Measurements from ENCODE around the gene IMMP2L. TPM values are rescaled to one million over a fixed set of nuclear protein-coding genes. Genes with fewer than 3 reads are reported as not detected.

IMMP2L gene
- total and polyA plus RNA-seq, 2 donors (not counting 3 experiments of a cell fraction or from before 2014, with no cell fraction given), result 9.9 to 11.8 TPM

DNA sequence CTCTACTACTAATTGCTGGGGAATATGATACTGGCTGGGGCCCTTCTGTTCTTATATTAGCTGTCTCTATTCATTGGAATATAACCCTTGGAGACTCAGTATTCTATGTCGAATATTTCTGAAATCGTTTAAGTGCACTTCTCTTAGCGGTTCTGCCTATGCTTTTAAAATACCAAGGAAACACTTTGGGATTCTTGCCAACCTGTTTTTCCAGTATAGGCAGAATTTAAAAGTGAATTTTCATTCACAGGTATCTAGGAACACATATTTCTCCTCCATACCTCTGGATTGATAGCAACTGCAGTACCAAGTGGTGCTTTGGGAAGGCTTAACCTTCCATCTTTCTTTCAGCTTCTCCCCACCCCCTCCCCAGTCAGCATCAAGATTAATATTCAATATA, 841.7 kb downstream of the IMMP2L start:
- Histone ChIP-seq H3K4me1 (ENCODE audit: control insufficient read depth, extremely low read depth, insufficient read depth, low read length) (no peaks in the 10 kb centered on the region), H3K27ac (ENCODE audit: insufficient read depth, low read depth, low read length) (no peak overlapping the region), H3K4me2 (ENCODE audit: insufficient read depth, low read length) (no peak overlapping the region), H3K4me3 (replicated peaks in 1 of 3; ENCODE audit: insufficient read depth in 1 of 3, low read depth in 1 of 3, low read length in 3 of 3) (no peak overlapping the region), H3K27me3 (ENCODE audit: control insufficient read depth in 2 of 2, insufficient read depth in 2 of 2, low read length in 2 of 2) (no peaks in the 10 kb centered on the region), H4K20me1 (replicated peaks; ENCODE audit: control insufficient read depth, extremely low read depth, insufficient read depth, low read length) (no peaks in the 10 kb centered on the region), H3K79me2 (ENCODE audit: control insufficient read depth, insufficient read depth, low read length) (no peaks in the 10 kb centered on the region), H3K36me3 (ENCODE audit: control insufficient read depth in 2 of 2, extremely low read depth in 1 of 2, insufficient read depth in 2 of 2, low read length in 2 of 2) (no peaks in the 10 kb centered on the region), H3K9ac (replicated peaks; ENCODE audit: extremely low read depth, insufficient read depth, low read length) (no peak overlapping the region), H3K9me1 (replicated peaks; ENCODE audit: control insufficient read depth, extremely low read depth, insufficient read depth, low read length) (peaks cover 2% of the 10 kb centered on the region), H3K9me3 (replicated peaks; ENCODE audit: control insufficient read depth, insufficient read depth, low read length) (no peaks in the 10 kb centered on the region), H2AFZ (ENCODE audit: low read depth, low read length) (no peak overlapping the region)
- TF ChIP-seq POLR2A (IDR thresholded peaks at IDR 0.05; ENCODE audit: low read depth, low read length), result no peak
- TF ChIP-seq JUN (IDR thresholded peaks at IDR 0.05; ENCODE audit: borderline replicate concordance, insufficient read depth, insufficient read length, low read depth), result no peak
- TF ChIP-seq EZH2 (IDR thresholded peaks at IDR 0.05; ENCODE audit: borderline replicate concordance, low read depth, low read length, severe bottlenecking), result no peak
- no peak for TF ChIP-seq GATA2 (IDR thresholded peaks at IDR 0.05; ENCODE audit: insufficient read depth, insufficient read length, low read depth, low read length)
- TF ChIP-seq, protein P1, sequence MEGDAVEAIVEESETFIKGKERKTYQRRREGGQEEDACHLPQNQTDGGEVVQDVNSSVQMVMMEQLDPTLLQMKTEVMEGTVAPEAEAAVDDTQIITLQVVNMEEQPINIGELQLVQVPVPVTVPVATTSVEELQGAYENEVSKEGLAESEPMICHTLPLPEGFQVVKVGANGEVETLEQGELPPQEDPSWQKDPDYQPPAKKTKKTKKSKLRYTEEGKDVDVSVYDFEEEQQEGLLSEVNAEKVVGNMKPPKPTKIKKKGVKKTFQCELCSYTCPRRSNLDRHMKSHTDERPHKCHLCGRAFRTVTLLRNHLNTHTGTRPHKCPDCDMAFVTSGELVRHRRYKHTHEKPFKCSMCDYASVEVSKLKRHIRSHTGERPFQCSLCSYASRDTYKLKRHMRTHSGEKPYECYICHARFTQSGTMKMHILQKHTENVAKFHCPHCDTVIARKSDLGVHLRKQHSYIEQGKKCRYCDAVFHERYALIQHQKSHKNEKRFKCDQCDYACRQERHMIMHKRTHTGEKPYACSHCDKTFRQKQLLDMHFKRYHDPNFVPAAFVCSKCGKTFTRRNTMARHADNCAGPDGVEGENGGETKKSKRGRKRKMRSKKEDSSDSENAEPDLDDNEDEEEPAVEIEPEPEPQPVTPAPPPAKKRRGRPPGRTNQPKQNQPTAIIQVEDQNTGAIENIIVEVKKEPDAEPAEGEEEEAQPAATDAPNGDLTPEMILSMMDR (IDR thresholded peaks at IDR 0.05; ENCODE audit: extremely low read depth in 1 of 2, insufficient read depth in 1 of 2, low read depth in 1 of 2, low read length in 2 of 2), result no peak
- TF ChIP-seq FOS (IDR thresholded peaks at IDR 0.05; ENCODE audit: borderline replicate concordance, insufficient read depth, low read length), result no peak
- no peak for TF ChIP-seq MYC (IDR thresholded peaks at IDR 0.05; ENCODE audit: low read depth, low read length)
- TF ChIP-seq, protein P2, sequence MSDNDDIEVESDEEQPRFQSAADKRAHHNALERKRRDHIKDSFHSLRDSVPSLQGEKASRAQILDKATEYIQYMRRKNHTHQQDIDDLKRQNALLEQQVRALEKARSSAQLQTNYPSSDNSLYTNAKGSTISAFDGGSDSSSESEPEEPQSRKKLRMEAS (IDR thresholded peaks at IDR 0.05; ENCODE audit: insufficient read depth, insufficient read length), result no peak
- no peak for TF ChIP-seq POLR2AphosphoS5 (IDR thresholded peaks at IDR 0.05; ENCODE audit: insufficient read depth, low read depth, low read length)
- dilution Hi-C loops (cut with MboI; ENCODE audit: extremely low pct_ligation_motif_present, low sequenced_read_pairs), result no loop called here
- FAIRE-seq (no peak), DNase-seq (ENCODE audit: low read depth, low spot score) (no peak)
- intact Hi-C loops (cut with micrococcal nuclease), result no loop called here
- no TSS peak for BruUV-seq (replicated peaks)
- CTCF ChIA-PET, result no interaction called here
- POLR2A ChIA-PET, result no interaction called here
